BLaER1 treated with 17β-estradiol and CSF1 and Interleukin-3, amounts not matched to agents 10 nM and 100 nM (cell line): Measurements from ENCODE around the gene C20orf173.

Source experiments
- H3K27ac ChIP-seq, 11 experiments: shearing (Covaris generic); formaldehyde crosslinking; 2 replicates each; pipeline ENCODE4 v1.8.1; 2022
- H3K27me3 ChIP-seq, 11 experiments: shearing (Covaris generic); formaldehyde crosslinking; 2 replicates each; pipeline ENCODE4 v1.8.1; 2022
- H3K36me3 ChIP-seq, 11 experiments: shearing (Covaris generic); formaldehyde crosslinking; 2 replicates each; pipeline ENCODE4 v1.8.1; 2022
- H3K4me1 ChIP-seq, 10 experiments: shearing (Covaris generic); formaldehyde crosslinking; 2 replicates each; pipeline ENCODE4 v1.8.1; 2022
- H3K4me2 ChIP-seq, 11 experiments: shearing (Covaris generic); formaldehyde crosslinking; 2 replicates each; pipeline ENCODE4 v1.8.1; 2022
- H3K4me3 ChIP-seq, 10 experiments: shearing (Covaris generic); formaldehyde crosslinking; 2 replicates each; pipeline ENCODE4 v1.8.1; 2022
- H3K9ac ChIP-seq, 11 experiments: shearing (Covaris generic); formaldehyde crosslinking; 2 replicates each; pipeline ENCODE4 v1.8.1; 2022
- H3K9me3 ChIP-seq, 11 experiments: shearing (Covaris generic); formaldehyde crosslinking; replicated peaks in 1 of 11; 2 replicates each; pipeline ENCODE4 v1.8.1; 2022
- H4K20me1 ChIP-seq, 11 experiments: shearing (Covaris generic); formaldehyde crosslinking; 2 replicates each; pipeline ENCODE4 v1.8.1; 2022
- Cebpa-rat ChIP-seq, 11 experiments: shearing (Covaris generic); IDR thresholded peaks; 2 replicates each; pipeline ENCODE4 v1.8.1; 2022

C20orf173 gene

DNA sequence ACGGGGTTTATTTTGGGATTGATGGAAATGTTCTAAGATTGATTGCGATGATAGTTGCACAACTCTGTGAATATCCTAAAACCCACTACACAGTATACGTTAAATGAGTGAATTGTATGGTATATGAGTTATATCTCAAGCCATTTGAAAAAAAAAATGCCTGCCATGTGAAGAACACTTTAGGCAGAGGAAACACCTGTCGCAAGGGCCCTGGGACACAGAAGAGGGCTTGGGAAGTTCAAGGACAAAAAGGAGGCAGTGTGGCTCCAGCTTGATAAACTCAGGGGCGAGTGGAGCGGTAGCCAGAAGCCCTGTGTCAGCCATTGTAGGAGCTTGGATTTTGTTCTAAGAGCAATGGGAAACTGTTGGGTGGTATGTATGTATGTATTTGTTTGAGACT, 37.1 kb downstream of the C20orf173 start:
- Histone ChIP-seq H3K4me1 (peaks cover 30 to 61% (median 42%) of the 10 kb centered on the region in 10 experiments), H3K9ac (peak overlapping the region in 2 of 11 experiments; percentile 39 to 89; a peak in 2 of 22 replicates), H3K27ac (peak overlapping the region in 4 of 11 experiments; percentile 87 to 93 (median 90); a peak in 6 of 22 replicates), H3K27me3 (no peaks in the 10 kb centered on the region), H3K4me3 (peak overlapping the region in 4 of 10 experiments; percentile 74 to 85 (median 80); a peak in 5 of 20 replicates), H4K20me1 (peaks cover 0 to 33% (median 0%) of the 10 kb centered on the region in 11 experiments; a peak in 4 of 22 replicates), H3K4me2 (peak overlapping the region; percentile 81 to 99 (median 90); a peak in 20 of 22 replicates), H3K9me3 (no peaks in the 10 kb centered on the region), H3K36me3 (peaks cover 52 to 89% (median 83%) of the 10 kb centered on the region in 11 experiments)
- TF ChIP-seq Cebpa-rat (IDR thresholded peaks at IDR 0.05), result no peak

DNA sequence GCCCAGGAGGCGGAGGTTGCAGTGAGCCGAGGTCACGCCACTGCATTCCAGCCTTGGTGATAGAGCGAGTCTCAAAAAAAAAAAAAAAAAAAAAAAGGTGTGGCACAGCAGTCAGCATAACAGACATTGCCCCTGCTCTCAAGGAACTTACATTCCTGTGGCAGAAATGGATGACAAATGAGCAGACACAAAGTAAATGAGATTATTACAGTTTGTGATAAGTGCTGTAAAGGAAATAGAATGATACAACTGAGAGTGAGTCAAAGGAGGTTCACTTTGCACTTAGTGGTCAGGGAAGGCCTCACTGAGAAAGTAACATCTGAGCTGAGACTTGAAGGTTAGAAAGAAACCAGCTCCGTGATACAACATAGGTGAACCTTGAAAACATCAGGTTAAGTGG, 37.6 kb downstream of the C20orf173 start:
- peak overlapping the region in 10 of 11 experiments; percentile 85 to 93 (median 90); a peak in 19 of 22 replicates for H3K27ac ChIP-seq
- H3K9me3 ChIP-seq, result no peaks in the 10 kb centered on the region
- H3K4me2 ChIP-seq, result peak overlapping the region; percentile 81 to 99 (median 90)
- TF ChIP-seq Cebpa-rat (IDR thresholded peaks at IDR 0.05), result no peak
- no peaks in the 10 kb centered on the region for H3K27me3 ChIP-seq
- H3K9ac ChIP-seq, result peak overlapping the region in 9 of 11 experiments; percentile 76 to 89 (median 82); a peak in 14 of 22 replicates
- peaks cover 0 to 33% (median 0%) of the 10 kb centered on the region in 11 experiments; a peak in 4 of 22 replicates for H4K20me1 ChIP-seq
- peak overlapping the region in 9 of 10 experiments; percentile 64 to 85 (median 70); a peak in 17 of 20 replicates for H3K4me3 ChIP-seq
- peaks cover 30 to 61% (median 42%) of the 10 kb centered on the region in 10 experiments for H3K4me1 ChIP-seq
- peaks cover 51 to 89% (median 83%) of the 10 kb centered on the region in 11 experiments for H3K36me3 ChIP-seq

DNA sequence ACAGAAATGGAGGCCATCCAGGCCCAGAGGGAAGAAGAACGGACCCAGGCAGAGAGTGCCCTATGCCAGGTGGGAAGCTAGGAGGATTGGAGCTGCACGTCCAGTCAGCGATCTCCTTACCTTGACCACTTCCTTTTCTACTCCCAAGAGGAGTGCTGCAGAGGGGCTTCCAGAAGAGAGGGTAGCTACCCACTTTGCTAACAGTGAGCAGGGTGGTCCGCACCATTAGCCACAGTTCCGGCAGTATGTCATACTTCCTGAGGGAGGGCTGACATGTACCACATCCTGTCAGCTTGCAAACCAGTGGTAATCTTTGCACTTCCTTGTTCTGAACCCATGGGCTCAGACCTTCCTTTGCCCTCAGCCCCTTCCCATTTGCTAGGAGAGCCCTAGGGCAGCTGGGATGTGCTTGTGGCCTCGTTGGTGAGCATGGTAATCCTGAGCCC, 38.7 kb downstream of the C20orf173 start:
- Histone ChIP-seq H3K36me3 (peaks cover 51 to 89% (median 83%) of the 10 kb centered on the region in 11 experiments), H3K9ac (peak overlapping the region; percentile 76 to 89 (median 82)), H3K27me3 (no peaks in the 10 kb centered on the region), H3K27ac (peak overlapping the region; percentile 84 to 93 (median 89)), H3K4me3 (peak overlapping the region; percentile 55 to 85 (median 69)), H3K4me1 (peaks cover 30 to 61% (median 42%) of the 10 kb centered on the region in 10 experiments), H3K4me2 (peak overlapping the region; percentile 81 to 99 (median 90)), H4K20me1 (peaks cover 0 to 33% (median 0%) of the 10 kb centered on the region in 11 experiments; a peak in 3 of 22 replicates), H3K9me3 (0 out of 22 replicates have a peak, but pooled peaks cover 0 to 3% (median 0%) of the 10 kb centered on the region in 11 experiments)
- TF ChIP-seq Cebpa-rat (IDR thresholded peaks at IDR 0.05), result no peak

DNA sequence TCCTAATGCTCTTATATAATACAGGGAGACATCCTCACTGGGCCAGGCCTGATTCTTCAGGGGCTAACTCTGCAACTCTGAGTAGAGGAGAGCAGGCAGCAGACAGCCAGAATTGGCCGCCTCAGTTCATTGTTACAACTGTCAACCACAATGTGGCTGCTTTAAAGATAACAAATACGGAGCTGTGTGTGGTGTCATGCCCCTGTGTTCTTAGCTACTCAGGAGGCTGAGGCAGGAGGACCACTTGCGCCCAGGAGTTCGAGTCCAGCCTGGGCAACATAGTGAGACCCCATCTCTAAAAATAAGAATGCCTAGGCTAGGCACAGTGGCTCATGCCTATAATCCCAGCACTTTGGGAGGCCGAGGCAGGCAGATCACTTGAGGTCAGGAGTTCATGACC, 39.7 kb downstream of the C20orf173 start:
- H3K27me3 ChIP-seq, result no peaks in the 10 kb centered on the region
- H3K36me3 ChIP-seq, result peaks cover 51 to 89% (median 80%) of the 10 kb centered on the region in 11 experiments
- H3K9me3 ChIP-seq, result peaks cover 0 to 13% (median 4%) of the 10 kb centered on the region in 11 experiments; a peak in 17 of 22 replicates
- TF ChIP-seq Cebpa-rat (IDR thresholded peaks at IDR 0.05), result no peak
- peaks cover 30 to 61% (median 42%) of the 10 kb centered on the region in 10 experiments for H3K4me1 ChIP-seq
- peak overlapping the region in 8 of 10 experiments; percentile 66 to 85 (median 72); a peak in 16 of 20 replicates for H3K4me3 ChIP-seq
- peaks cover 0 to 36% (median 0%) of the 10 kb centered on the region in 11 experiments; a peak in 4 of 22 replicates for H4K20me1 ChIP-seq
- H3K27ac ChIP-seq, result peak overlapping the region in 10 of 11 experiments; percentile 85 to 93 (median 90); a peak in 20 of 22 replicates
- peak overlapping the region; percentile 81 to 99 (median 90) for H3K4me2 ChIP-seq
- H3K9ac ChIP-seq, result peak overlapping the region; percentile 28 to 89 (median 82); a peak in 19 of 22 replicates

DNA sequence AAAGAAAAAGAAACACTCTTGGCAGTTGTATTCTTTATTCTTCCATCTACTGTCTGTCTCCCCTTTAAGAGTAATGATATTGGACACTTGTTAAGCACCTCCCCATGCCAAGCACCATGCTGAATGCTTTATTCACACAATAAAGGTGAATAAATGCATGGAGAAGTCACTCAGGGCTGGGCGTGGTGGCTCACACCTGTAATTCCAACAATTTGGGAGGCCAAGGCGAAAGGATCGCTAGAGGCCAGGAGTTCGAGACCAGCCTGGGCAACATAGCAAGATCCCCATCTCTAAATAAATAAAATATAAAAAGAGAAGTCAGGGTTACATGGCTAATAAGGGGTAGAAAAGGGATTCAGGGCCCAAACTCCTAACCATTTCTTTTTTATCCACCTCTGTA, 42.0 kb downstream of the C20orf173 start:
- H3K4me3 ChIP-seq, result no peak overlapping the region
- peak overlapping the region in 1 of 11 experiments; percentile 99; a peak in 2 of 22 replicates for H3K4me2 ChIP-seq
- peaks cover 0 to 33% (median 0%) of the 10 kb centered on the region in 11 experiments; a peak in 5 of 22 replicates for H4K20me1 ChIP-seq
- H3K27me3 ChIP-seq, result no peaks in the 10 kb centered on the region
- H3K4me1 ChIP-seq, result peaks cover 28 to 45% (median 34%) of the 10 kb centered on the region in 10 experiments
- no peak overlapping the region for H3K9ac ChIP-seq
- H3K9me3 ChIP-seq, result peaks cover 8 to 23% (median 19%) of the 10 kb centered on the region in 11 experiments
- peaks cover 54 to 89% (median 80%) of the 10 kb centered on the region in 11 experiments for H3K36me3 ChIP-seq
- no peak for TF ChIP-seq Cebpa-rat (IDR thresholded peaks at IDR 0.05)
- H3K27ac ChIP-seq, result no peak overlapping the region

- Histone ChIP-seq H3K27ac (no peak overlapping the region), H3K9me3 (peaks cover 7 to 19% (median 16%) of the 10 kb centered on the region in 11 experiments), H3K36me3 (peaks cover 82 to 100% (median 98%) of the 10 kb centered on the region in 11 experiments), H3K4me3 (no peak overlapping the region), H3K4me1 (peaks cover 0 to 6% (median 0%) of the 10 kb centered on the region in 10 experiments; a peak in 1 of 20 replicates), H3K4me2 (no peak overlapping the region), H3K9ac (no peak overlapping the region), H4K20me1 (peaks cover 0 to 70% (median 13%) of the 10 kb centered on the region in 11 experiments; a peak in 12 of 22 replicates), H3K27me3 (no peaks in the 10 kb centered on the region)
- no peak for TF ChIP-seq Cebpa-rat (IDR thresholded peaks at IDR 0.05)
These were observed 49.7 kb downstream of the C20orf173 start for GRCh38 chr20:35479798-35480197.

GRCh38 chr20:35478804-35479472, 50.5 kb downstream of the C20orf173 start:
- Histone ChIP-seq H3K27ac (no peak overlapping the region), H3K36me3 (peaks cover 80 to 100% (median 98%) of the 10 kb centered on the region in 11 experiments), H3K4me1 (peaks cover 0 to 6% (median 0%) of the 10 kb centered on the region in 10 experiments; a peak in 1 of 20 replicates), H3K9me3 (peaks cover 0 to 11% (median 7%) of the 10 kb centered on the region in 11 experiments; a peak in 19 of 22 replicates), H3K4me2 (no peak overlapping the region), H3K27me3 (no peaks in the 10 kb centered on the region), H4K20me1 (peaks cover 0 to 72% (median 13%) of the 10 kb centered on the region in 11 experiments; a peak in 12 of 22 replicates), H3K4me3 (no peak overlapping the region), H3K9ac (0 out of 22 replicates have a peak overlapping the region, but pooled peaks of 1 of the 11 experiments have one; percentile 16)
- no peak for TF ChIP-seq Cebpa-rat (IDR thresholded peaks at IDR 0.05)
